ENCODE measurements around the gene TMCO4. TPM values are rescaled to one million over a fixed set of nuclear protein-coding genes. Genes with fewer than 3 reads are reported as not detected.

TMCO4 gene
- polyA plus RNA-seq, 6 donors from 2014 or later = 11.2 to 19.7 (median 13.8) TPM

- ATAC-seq (ENCODE audit: low read depth in 2 of 2) (no peak), DNase-seq (no peak)
- Mint-ChIP-seq H3K27me3 (no peaks in the 10 kb centered on the region), H3K36me3 (peaks cover 9 to 15% of the 10 kb centered on the region in 2 donors), H3K4me3 (no peak overlapping the region), H3K27ac (peak overlapping the region in 1 of 6 donors; percentile 41), H3K9me3 (no peaks in the 10 kb centered on the region), H3K4me1 (peaks cover 0 to 4% (median 0%) of the 10 kb centered on the region in 3 donors)
Observed at GRCh38 chr1:19765623-19766022, 34.1 kb downstream of the TMCO4 start.

DNA sequence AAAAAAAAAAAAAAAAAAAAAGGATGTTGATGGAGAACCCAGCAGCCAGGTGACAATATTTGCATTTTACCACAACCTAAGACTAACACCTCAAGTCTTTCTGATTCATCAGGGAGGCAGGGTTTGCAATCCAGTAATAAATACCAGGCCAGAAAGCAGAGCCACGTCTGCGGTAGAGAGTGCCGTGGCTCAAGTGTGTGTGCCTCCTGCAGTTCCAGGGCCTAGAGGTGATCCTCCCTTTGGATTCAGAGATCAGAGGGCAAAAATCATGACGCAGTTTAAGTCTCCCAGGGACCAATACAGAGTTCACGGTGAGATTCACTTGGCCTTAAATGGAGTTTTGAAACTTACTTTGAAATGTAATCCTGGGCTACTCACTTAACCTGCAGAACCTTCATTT, 34.9 kb downstream of the TMCO4 start:
- Mint-ChIP-seq H3K27ac (peak overlapping the region in 1 of 6 donors; percentile 30), H3K36me3 (peaks cover 5 to 15% of the 10 kb centered on the region in 2 donors), H3K9me3 (no peaks in the 10 kb centered on the region), H3K4me3 (no peak overlapping the region), H3K27me3 (no peaks in the 10 kb centered on the region), H3K4me1 (peaks cover 0 to 4% (median 0%) of the 10 kb centered on the region in 3 donors)
- ATAC-seq (ENCODE audit: low read depth in 2 of 2) = no peak
- DNase-seq = no peak

GRCh38 chr1:19762175-19762779, 37.4 kb downstream of the TMCO4 start:
- H3K9me3 Mint-ChIP-seq = peaks cover 0 to 6% (median 0%) of the 10 kb centered on the region in 7 donors
- no peak overlapping the region for H3K27ac Mint-ChIP-seq
- ATAC-seq (ENCODE audit: low read depth in 2 of 2) (no peak), DNase-seq (peak; percentile 2)
- no peaks in the 10 kb centered on the region for H3K27me3 Mint-ChIP-seq
- peaks cover 0 to 8% (median 4%) of the 10 kb centered on the region in 3 donors for H3K4me1 Mint-ChIP-seq
- peaks cover 12 to 35% of the 10 kb centered on the region in 2 donors for H3K36me3 Mint-ChIP-seq
- H3K4me3 Mint-ChIP-seq = no peak overlapping the region

GRCh38 chr1:19759740-19760089, 40.0 kb downstream of the TMCO4 start:
- Mint-ChIP-seq H3K4me1 (peaks cover 0 to 4% (median 4%) of the 10 kb centered on the region in 3 donors), H3K9me3 (peaks cover 0 to 6% (median 0%) of the 10 kb centered on the region in 7 donors), H3K4me3 (no peak overlapping the region), H3K27me3 (no peaks in the 10 kb centered on the region), H3K27ac (no peak overlapping the region), H3K36me3 (peaks cover 14 to 22% of the 10 kb centered on the region in 2 donors)
- DNase-seq = no peak
- ATAC-seq (ENCODE audit: low read depth in 2 of 2) = no peak

GRCh38 chr1:19758227-19758830, 41.4 kb downstream of the TMCO4 start:
- H3K4me1 Mint-ChIP-seq = peaks cover 0 to 4% (median 4%) of the 10 kb centered on the region in 3 donors
- peaks cover 0 to 6% (median 0%) of the 10 kb centered on the region in 7 donors for H3K9me3 Mint-ChIP-seq
- ATAC-seq (ENCODE audit: low read depth in 2 of 2) = no peak
- DNase-seq = no peak
- H3K36me3 Mint-ChIP-seq = peaks cover 14 to 22% of the 10 kb centered on the region in 2 donors
- H3K4me3 Mint-ChIP-seq = no peak overlapping the region
- no peaks in the 10 kb centered on the region for H3K27me3 Mint-ChIP-seq
- H3K27ac Mint-ChIP-seq = no peak overlapping the region

GRCh38 chr1:19757641-19758040, 42.1 kb downstream of the TMCO4 start:
- no peaks in the 10 kb centered on the region for H3K27me3 Mint-ChIP-seq
- H3K36me3 Mint-ChIP-seq = peaks cover 14 to 22% of the 10 kb centered on the region in 2 donors
- H3K4me1 Mint-ChIP-seq = peaks cover 0 to 4% (median 4%) of the 10 kb centered on the region in 3 donors
- peak overlapping the region in 1 of 6 donors; percentile 62 for H3K27ac Mint-ChIP-seq
- no peak overlapping the region for H3K4me3 Mint-ChIP-seq
- no peak for ATAC-seq (ENCODE audit: low read depth in 2 of 2)
- no peak for DNase-seq
- peaks cover 0 to 6% (median 0%) of the 10 kb centered on the region in 7 donors for H3K9me3 Mint-ChIP-seq

GRCh38 chr1:19756480-19756879, 43.2 kb downstream of the TMCO4 start:
- H3K27me3 Mint-ChIP-seq = no peaks in the 10 kb centered on the region
- no peak overlapping the region for H3K4me3 Mint-ChIP-seq
- peaks cover 0 to 4% (median 4%) of the 10 kb centered on the region in 3 donors for H3K4me1 Mint-ChIP-seq
- ATAC-seq (ENCODE audit: low read depth in 2 of 2) = no peak
- H3K9me3 Mint-ChIP-seq = peaks cover 0 to 6% (median 0%) of the 10 kb centered on the region in 7 donors
- no peak for DNase-seq
- H3K36me3 Mint-ChIP-seq = peaks cover 20 to 22% of the 10 kb centered on the region in 2 donors
- H3K27ac Mint-ChIP-seq = no peak overlapping the region

GRCh38 chr1:19754482-19754881, 45.2 kb downstream of the TMCO4 start:
- Mint-ChIP-seq H3K4me3 (no peak overlapping the region), H3K27ac (no peak overlapping the region), H3K27me3 (no peaks in the 10 kb centered on the region), H3K4me1 (peaks cover 0 to 4% (median 4%) of the 10 kb centered on the region in 3 donors), H3K36me3 (peaks cover 29 to 37% of the 10 kb centered on the region in 2 donors), H3K9me3 (peaks cover 0 to 6% (median 0%) of the 10 kb centered on the region in 7 donors)
- no peak for DNase-seq
- ATAC-seq (ENCODE audit: low read depth in 2 of 2) = no peak

GRCh38 chr1:19752083-19752696, 47.5 kb downstream of the TMCO4 start:
- ATAC-seq (ENCODE audit: low read depth in 2 of 2) (no peak), DNase-seq (no peak)
- Mint-ChIP-seq H3K36me3 (peaks cover 14 to 43% of the 10 kb centered on the region in 2 donors), H3K9me3 (peaks cover 0 to 2% (median 0%) of the 10 kb centered on the region in 7 donors), H3K4me3 (no peak overlapping the region), H3K4me1 (no peaks in the 10 kb centered on the region), H3K27me3 (no peaks in the 10 kb centered on the region), H3K27ac (no peak overlapping the region)

DNA sequence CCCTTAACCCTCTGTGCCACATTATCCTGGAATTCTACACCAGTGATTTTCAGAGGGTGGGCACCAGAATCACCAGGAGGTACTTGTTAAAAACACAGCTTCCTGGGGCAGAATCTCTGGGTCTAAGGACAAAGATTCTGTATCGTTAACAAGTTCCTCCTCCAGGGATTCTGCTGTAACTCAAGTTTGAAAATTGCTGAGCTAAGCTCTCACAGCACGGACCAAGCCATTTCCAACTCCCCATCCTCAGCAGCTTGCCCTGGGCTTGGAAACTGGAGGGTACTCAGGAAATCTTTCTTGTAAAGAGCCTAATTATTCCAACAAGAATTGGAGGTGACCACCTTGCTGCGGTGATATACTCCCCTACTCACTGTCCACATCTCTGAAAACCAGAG, 48.8 kb downstream of the TMCO4 start:
- Mint-ChIP-seq H3K27ac (no peak overlapping the region), H3K27me3 (no peaks in the 10 kb centered on the region), H3K4me1 (no peaks in the 10 kb centered on the region), H3K4me3 (no peak overlapping the region), H3K36me3 (peaks cover 23 to 42% of the 10 kb centered on the region in 2 donors), H3K9me3 (peaks cover 0 to 2% (median 0%) of the 10 kb centered on the region in 7 donors)
- no peak for DNase-seq
- ATAC-seq (ENCODE audit: low read depth in 2 of 2) = no peak

- Mint-ChIP-seq H3K36me3 (peaks cover 29 to 46% of the 10 kb centered on the region in 2 donors), H3K9me3 (peaks cover 0 to 2% (median 0%) of the 10 kb centered on the region in 7 donors), H3K4me3 (no peak overlapping the region), H3K27ac (no peak overlapping the region), H3K4me1 (no peaks in the 10 kb centered on the region), H3K27me3 (no peaks in the 10 kb centered on the region)
- DNase-seq = no peak
- no peak for ATAC-seq (ENCODE audit: low read depth in 2 of 2)
Observed at GRCh38 chr1:19750101-19750881, 49.4 kb downstream of the TMCO4 start.

DNA sequence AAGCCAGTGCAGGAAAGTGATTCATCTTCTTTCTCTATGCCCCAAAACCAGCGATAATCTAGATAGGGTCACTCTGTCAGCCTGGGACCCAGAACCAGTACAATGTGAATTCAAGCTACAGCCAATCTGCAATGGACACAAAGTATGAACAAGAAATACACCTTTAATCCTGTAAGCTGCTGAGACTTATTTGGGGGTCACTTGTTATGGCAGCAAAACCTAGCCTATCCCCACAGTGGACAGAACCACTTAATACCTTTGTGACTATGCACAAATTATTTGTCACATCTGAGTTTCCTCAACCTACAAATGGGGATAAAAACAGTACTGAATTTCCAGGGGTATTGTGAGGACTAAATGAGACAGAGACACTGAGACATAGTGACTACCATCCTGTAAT, 50.0 kb downstream of the TMCO4 start:
- ATAC-seq (ENCODE audit: low read depth in 2 of 2) (no peak), DNase-seq (no peak)
- no peak overlapping the region for H3K27ac Mint-ChIP-seq
- H3K4me3 Mint-ChIP-seq = no peak overlapping the region
- peaks cover 0 to 2% (median 0%) of the 10 kb centered on the region in 7 donors for H3K9me3 Mint-ChIP-seq
- no peaks in the 10 kb centered on the region for H3K4me1 Mint-ChIP-seq
- H3K36me3 Mint-ChIP-seq = peaks cover 35 to 49% of the 10 kb centered on the region in 2 donors
- H3K27me3 Mint-ChIP-seq = no peaks in the 10 kb centered on the region

- ATAC-seq (ENCODE audit: low read depth in 2 of 2) (no peak), DNase-seq (no peak)
- H3K9me3 Mint-ChIP-seq = peaks cover 0 to 2% (median 0%) of the 10 kb centered on the region in 7 donors
- no peak overlapping the region for H3K27ac Mint-ChIP-seq
- H3K4me3 Mint-ChIP-seq = no peak overlapping the region
- no peaks in the 10 kb centered on the region for H3K4me1 Mint-ChIP-seq
- no peaks in the 10 kb centered on the region for H3K27me3 Mint-ChIP-seq
- peaks cover 40 to 56% of the 10 kb centered on the region in 2 donors for H3K36me3 Mint-ChIP-seq
Observed at GRCh38 chr1:19747761-19748160, 52.0 kb downstream of the TMCO4 start.

All from naive B cell (primary cell).